CD14-positive monocyte (primary cell): ENCODE results near the gene MYO3B. TPM values are rescaled to one million over a fixed set of nuclear protein-coding genes. Genes with fewer than 3 reads are reported as not detected.

Experiments used
- DNase-seq, 3 donors: peaks; one replicate each; pipeline ENCODE4 v3.0.0-alpha.2; 2011 to 2022
- H2AFZ ChIP-seq: 2 replicates; pipeline ENCODE4 v1.6.0; 2012; ENCODE audit warnings: mild to moderate bottlenecking, low read depth, low read length, inconsistent platforms; ENCODE audit not compliant: insufficient read depth, poor library complexity, severe bottlenecking
- H3K27ac ChIP-seq, 2 donors: 1 replicate in 1 of 2; 2 replicates in 1 of 2; pipeline ENCODE4 v1.5.1; 2012 to 2013; ENCODE audit warnings: low read length in 2 of 2, control low read depth in 1 of 2, inconsistent platforms in 1 of 2, low read depth in 1 of 2, mild to moderate bottlenecking in 1 of 2
- H3K27me3 ChIP-seq, 2 donors: one replicate each; pipeline versions ENCODE4 v1.6.0 to v1.6.1; 2011 to 2013; ENCODE audit warnings: low read length in 2 of 2; ENCODE audit not compliant: control insufficient read depth in 2 of 2, insufficient read depth in 2 of 2
- H3K36me3 ChIP-seq, 2 donors: replicated peaks in 1 of 2; 1 replicate in 1 of 2; 2 replicates in 1 of 2; pipeline versions ENCODE4 v1.5.1 to v1.6.1; 2012 to 2013; ENCODE audit warnings: low read length in 2 of 2, control low read depth in 1 of 2, inconsistent platforms in 1 of 2, mild to moderate bottlenecking in 1 of 2; ENCODE audit not compliant: insufficient read depth in 2 of 2, control insufficient read depth in 1 of 2
- H3K4me1 ChIP-seq, 2 donors: 1 replicate in 1 of 2; 2 replicates in 1 of 2; pipeline versions ENCODE4 v1.5.1 to v1.6.1; 2012 to 2013; ENCODE audit warnings: low read length in 2 of 2, control low read depth in 1 of 2, inconsistent platforms in 1 of 2, mild to moderate bottlenecking in 1 of 2, moderate library complexity in 1 of 2; ENCODE audit not compliant: insufficient read depth in 2 of 2, control insufficient read depth in 1 of 2
- H3K4me2 ChIP-seq: replicated peaks from 2 replicates; pipeline ENCODE3; 2012; ENCODE audit warnings: low read length, moderate library complexity, mild to moderate bottlenecking; ENCODE audit not compliant: poor library complexity, severe bottlenecking; ENCODE audit errors: extremely low read depth
- H3K4me3 ChIP-seq, 3 experiments: fragments of 200-600 bp in 1 of 3; sonication (generic) in 1 of 3; replicated peaks in 1 of 3; 1 replicate in 2 of 3; 2 replicates in 1 of 3; pipeline ENCODE4 v1.5.1; 2011 to 2013; ENCODE audit warnings: low read length in 3 of 3, mild to moderate bottlenecking in 3 of 3, control low read depth in 2 of 3, low read depth in 2 of 3, inconsistent platforms in 1 of 3, moderate library complexity in 1 of 3
- H3K79me2 ChIP-seq: 2 replicates; pipeline ENCODE4 v1.6.0; 2012; ENCODE audit warnings: mild to moderate bottlenecking, control low read depth, inconsistent platforms, low read length, moderate library complexity; ENCODE audit not compliant: insufficient read depth
- H3K9ac ChIP-seq: 2 replicates; pipeline ENCODE4 v1.6.0; 2017; ENCODE audit warnings: low read length, mild to moderate bottlenecking; ENCODE audit not compliant: insufficient read depth, poor library complexity, severe bottlenecking
- H3K9me3 ChIP-seq, 2 donors: replicated peaks in 1 of 2; 1 replicate in 1 of 2; 2 replicates in 1 of 2; pipeline versions ENCODE4 v1.5.1 to v1.6.1; 2012 to 2013; ENCODE audit warnings: low read length in 2 of 2, control low read depth in 1 of 2; ENCODE audit not compliant: control insufficient read depth in 1 of 2, insufficient read depth in 1 of 2
- H4K20me1 ChIP-seq: 2 replicates; pipeline ENCODE4 v1.6.0; 2012; ENCODE audit warnings: mild to moderate bottlenecking, low read length, control low read depth, moderate library complexity; ENCODE audit not compliant: insufficient read depth
- H3K27ac Mint-ChIP-seq, 7 donors: one replicate each; pipeline ENCODE4 v1.8.0; 2020; ENCODE audit warnings: mild to moderate bottlenecking in 7 of 7, mixed read lengths in 7 of 7, moderate library complexity in 6 of 7, inconsistent platforms in 2 of 7
- H3K27me3 Mint-ChIP-seq, 3 donors: one replicate each; pipeline ENCODE4 v1.8.0; 2021 to 2022; ENCODE audit warnings: low read depth in 3 of 3, mild to moderate bottlenecking in 3 of 3, mixed read lengths in 3 of 3, moderate library complexity in 3 of 3, inconsistent platforms in 1 of 3
- H3K36me3 Mint-ChIP-seq, 2 donors: one replicate each; pipeline ENCODE4 v1.8.0; 2020; ENCODE audit warnings: mixed read lengths in 2 of 2, inconsistent platforms in 1 of 2, mild to moderate bottlenecking in 1 of 2
- H3K4me1 Mint-ChIP-seq: one replicate; pipeline ENCODE4 v1.8.0; 2020; ENCODE audit warnings: mild to moderate bottlenecking, mixed read lengths
- H3K4me3 Mint-ChIP-seq, 2 donors: one replicate each; pipeline ENCODE4 v1.8.0; 2020; ENCODE audit warnings: mild to moderate bottlenecking in 2 of 2, mixed read lengths in 2 of 2, moderate library complexity in 1 of 2
- H3K9me3 Mint-ChIP-seq, 7 donors: one replicate each; pipeline ENCODE4 v1.8.0; 2020 to 2022; ENCODE audit warnings: mixed read lengths in 7 of 7, mild to moderate bottlenecking in 6 of 7, moderate library complexity in 6 of 7, inconsistent platforms in 2 of 7
- CTCF ChIP-seq: fragments of 200-600 bp; IDR thresholded peaks from one replicate; pipeline ENCODE4 v1.8.0; 2022; ENCODE audit warnings: antibody characterized with exemption, mild to moderate bottlenecking
- WGBS: methylation state at CpG from one replicate; pipeline ENCODE4 v1.1.5; 2013; ENCODE audit warnings: missing lambda C conversion rate; ENCODE audit not compliant: insufficient coverage; 5-methylcytosine and 5-hydroxymethylcytosine counted together
- intact Hi-C, 2 donors: fragments of 100-400 bp; cut with micrococcal nuclease; formaldehyde crosslinking; loops; one replicate each; pipeline versions ENCODE4 v1.15.0 to v1.15.1; 2023
- polyA plus RNA-seq, 3 donors: library from polyadenylated mRNA; depleted of rRNA in 1 of 3; unstranded in 2 of 3; stranded (reverse) in 1 of 3; fragments of 300-500 nt in 2 of 3; fragments of >200 nt in 1 of 3; fragmentation: Illumina TruSeq in 2 of 3; gene quantifications; 1 replicate in 2 of 3; 2 replicates in 1 of 3; pipeline ENCODE4 v1.2.3, GENCODE V29; 2012 to 2021

The MYO3B gene
- polyA plus RNA-seq, 3 donors: not detected

GRCh38 chr2:170553748-170554147, 375.8 kb downstream of the MYO3B start:
- Mint-ChIP-seq H3K9me3 (peaks cover 13 to 35% (median 22%) of the 10 kb centered on the region in 7 donors), H3K4me3 (no peak overlapping the region), H3K4me1 (no peaks in the 10 kb centered on the region), H3K27me3 (peaks cover 0 to 3% (median 0%) of the 10 kb centered on the region in 3 donors), H3K27ac (no peak overlapping the region), H3K36me3 (no peaks in the 10 kb centered on the region)
- H3K4me3 ChIP-seq: no peak overlapping the region
- DNase-seq: no peak
- no peaks in the 10 kb centered on the region for H3K27me3 ChIP-seq
- no peaks in the 10 kb centered on the region for H3K79me2 ChIP-seq
- H2AFZ ChIP-seq: no peak overlapping the region
- no peaks in the 10 kb centered on the region for H3K4me1 ChIP-seq
- H3K9ac ChIP-seq: no peak overlapping the region
- intact Hi-C loops: no loop called here
- WGBS: 100% methylated on average over 1 of the region's 4 CpGs
- no peak for TF ChIP-seq CTCF
- no peaks in the 10 kb centered on the region for H3K36me3 ChIP-seq
- H3K27ac ChIP-seq: no peak overlapping the region
- H3K4me2 ChIP-seq: no peak overlapping the region
- no peaks in the 10 kb centered on the region for H4K20me1 ChIP-seq
- H3K9me3 ChIP-seq: peaks cover 6 to 17% of the 10 kb centered on the region in 2 donors

GRCh38 chr2:170554278-170554955, 376.5 kb downstream of the MYO3B start:
- Mint-ChIP-seq H3K4me1 (no peaks in the 10 kb centered on the region), H3K27me3 (peaks cover 0 to 3% (median 0%) of the 10 kb centered on the region in 3 donors), H3K9me3 (peaks cover 13 to 35% (median 22%) of the 10 kb centered on the region in 7 donors), H3K36me3 (no peaks in the 10 kb centered on the region), H3K4me3 (no peak overlapping the region), H3K27ac (no peak overlapping the region)
- H3K4me3 ChIP-seq: no peak overlapping the region
- H3K9me3 ChIP-seq: peaks cover 6 to 17% of the 10 kb centered on the region in 2 donors
- 94% methylated on average over 5 of the region's 7 CpGs for WGBS
- no peaks in the 10 kb centered on the region for H3K36me3 ChIP-seq
- H3K9ac ChIP-seq: no peak overlapping the region
- no peaks in the 10 kb centered on the region for H3K79me2 ChIP-seq
- no peaks in the 10 kb centered on the region for H3K27me3 ChIP-seq
- H3K4me2 ChIP-seq: no peak overlapping the region
- no peaks in the 10 kb centered on the region for H4K20me1 ChIP-seq
- H3K4me1 ChIP-seq: no peaks in the 10 kb centered on the region
- no peak for TF ChIP-seq CTCF
- intact Hi-C loops: no loop called here
- no peak overlapping the region for H2AFZ ChIP-seq
- H3K27ac ChIP-seq: no peak overlapping the region
- no peak for DNase-seq
